H1 (cell line): ENCODE data around the gene OR1D2. TPM values are rescaled to one million over a fixed set of nuclear protein-coding genes. Genes with fewer than 3 reads are reported as not detected.

Source experiments
- polyA plus RNA-seq, 7 experiments: library from polyadenylated mRNA; depleted of rRNA in 3 of 7; stranded (reverse) in 5 of 7; unstranded in 2 of 7; fragments of >200 nt in 5 of 7; fragments of 200-250 nt in 2 of 7; gene quantifications; 1 replicate in 5 of 7; 2 replicates in 1 of 7; 4 replicates in 1 of 7; pipeline versions ENCODE4 v1.2.1 to v1.2.3, GENCODE V29; 2011 to 2013; ENCODE audit warnings: missing spikeins in 2 of 7, mixed read lengths in 2 of 7
- total RNA-seq: library from RNA; stranded (reverse); fragmentation: NEBNext Ultra II Directional; extraction: Animal tissue kit (Norgen Biotek cat#: 25700); gene quantifications from 2 replicates; pipeline ENCODE4 v1.2.1, GENCODE V29; 2021
- TF ChIP-seq, protein P1 (sequence below): fragments of 300-600 bp; sonication (generic); IDR thresholded peaks from 2 replicates; pipeline ENCODE4 v1.7.1; 2012; ENCODE audit warnings: low read length, moderate library complexity, mild to moderate bottlenecking, inconsistent platforms; ENCODE audit not compliant: insufficient replicate concordance

Gene OR1D2
- total and polyA plus RNA-seq, 2 of the 8 experiments (the other 6 are each of a cell fraction or from before 2014, with no cell fraction given) = not detected

- TF ChIP-seq, protein P1, sequence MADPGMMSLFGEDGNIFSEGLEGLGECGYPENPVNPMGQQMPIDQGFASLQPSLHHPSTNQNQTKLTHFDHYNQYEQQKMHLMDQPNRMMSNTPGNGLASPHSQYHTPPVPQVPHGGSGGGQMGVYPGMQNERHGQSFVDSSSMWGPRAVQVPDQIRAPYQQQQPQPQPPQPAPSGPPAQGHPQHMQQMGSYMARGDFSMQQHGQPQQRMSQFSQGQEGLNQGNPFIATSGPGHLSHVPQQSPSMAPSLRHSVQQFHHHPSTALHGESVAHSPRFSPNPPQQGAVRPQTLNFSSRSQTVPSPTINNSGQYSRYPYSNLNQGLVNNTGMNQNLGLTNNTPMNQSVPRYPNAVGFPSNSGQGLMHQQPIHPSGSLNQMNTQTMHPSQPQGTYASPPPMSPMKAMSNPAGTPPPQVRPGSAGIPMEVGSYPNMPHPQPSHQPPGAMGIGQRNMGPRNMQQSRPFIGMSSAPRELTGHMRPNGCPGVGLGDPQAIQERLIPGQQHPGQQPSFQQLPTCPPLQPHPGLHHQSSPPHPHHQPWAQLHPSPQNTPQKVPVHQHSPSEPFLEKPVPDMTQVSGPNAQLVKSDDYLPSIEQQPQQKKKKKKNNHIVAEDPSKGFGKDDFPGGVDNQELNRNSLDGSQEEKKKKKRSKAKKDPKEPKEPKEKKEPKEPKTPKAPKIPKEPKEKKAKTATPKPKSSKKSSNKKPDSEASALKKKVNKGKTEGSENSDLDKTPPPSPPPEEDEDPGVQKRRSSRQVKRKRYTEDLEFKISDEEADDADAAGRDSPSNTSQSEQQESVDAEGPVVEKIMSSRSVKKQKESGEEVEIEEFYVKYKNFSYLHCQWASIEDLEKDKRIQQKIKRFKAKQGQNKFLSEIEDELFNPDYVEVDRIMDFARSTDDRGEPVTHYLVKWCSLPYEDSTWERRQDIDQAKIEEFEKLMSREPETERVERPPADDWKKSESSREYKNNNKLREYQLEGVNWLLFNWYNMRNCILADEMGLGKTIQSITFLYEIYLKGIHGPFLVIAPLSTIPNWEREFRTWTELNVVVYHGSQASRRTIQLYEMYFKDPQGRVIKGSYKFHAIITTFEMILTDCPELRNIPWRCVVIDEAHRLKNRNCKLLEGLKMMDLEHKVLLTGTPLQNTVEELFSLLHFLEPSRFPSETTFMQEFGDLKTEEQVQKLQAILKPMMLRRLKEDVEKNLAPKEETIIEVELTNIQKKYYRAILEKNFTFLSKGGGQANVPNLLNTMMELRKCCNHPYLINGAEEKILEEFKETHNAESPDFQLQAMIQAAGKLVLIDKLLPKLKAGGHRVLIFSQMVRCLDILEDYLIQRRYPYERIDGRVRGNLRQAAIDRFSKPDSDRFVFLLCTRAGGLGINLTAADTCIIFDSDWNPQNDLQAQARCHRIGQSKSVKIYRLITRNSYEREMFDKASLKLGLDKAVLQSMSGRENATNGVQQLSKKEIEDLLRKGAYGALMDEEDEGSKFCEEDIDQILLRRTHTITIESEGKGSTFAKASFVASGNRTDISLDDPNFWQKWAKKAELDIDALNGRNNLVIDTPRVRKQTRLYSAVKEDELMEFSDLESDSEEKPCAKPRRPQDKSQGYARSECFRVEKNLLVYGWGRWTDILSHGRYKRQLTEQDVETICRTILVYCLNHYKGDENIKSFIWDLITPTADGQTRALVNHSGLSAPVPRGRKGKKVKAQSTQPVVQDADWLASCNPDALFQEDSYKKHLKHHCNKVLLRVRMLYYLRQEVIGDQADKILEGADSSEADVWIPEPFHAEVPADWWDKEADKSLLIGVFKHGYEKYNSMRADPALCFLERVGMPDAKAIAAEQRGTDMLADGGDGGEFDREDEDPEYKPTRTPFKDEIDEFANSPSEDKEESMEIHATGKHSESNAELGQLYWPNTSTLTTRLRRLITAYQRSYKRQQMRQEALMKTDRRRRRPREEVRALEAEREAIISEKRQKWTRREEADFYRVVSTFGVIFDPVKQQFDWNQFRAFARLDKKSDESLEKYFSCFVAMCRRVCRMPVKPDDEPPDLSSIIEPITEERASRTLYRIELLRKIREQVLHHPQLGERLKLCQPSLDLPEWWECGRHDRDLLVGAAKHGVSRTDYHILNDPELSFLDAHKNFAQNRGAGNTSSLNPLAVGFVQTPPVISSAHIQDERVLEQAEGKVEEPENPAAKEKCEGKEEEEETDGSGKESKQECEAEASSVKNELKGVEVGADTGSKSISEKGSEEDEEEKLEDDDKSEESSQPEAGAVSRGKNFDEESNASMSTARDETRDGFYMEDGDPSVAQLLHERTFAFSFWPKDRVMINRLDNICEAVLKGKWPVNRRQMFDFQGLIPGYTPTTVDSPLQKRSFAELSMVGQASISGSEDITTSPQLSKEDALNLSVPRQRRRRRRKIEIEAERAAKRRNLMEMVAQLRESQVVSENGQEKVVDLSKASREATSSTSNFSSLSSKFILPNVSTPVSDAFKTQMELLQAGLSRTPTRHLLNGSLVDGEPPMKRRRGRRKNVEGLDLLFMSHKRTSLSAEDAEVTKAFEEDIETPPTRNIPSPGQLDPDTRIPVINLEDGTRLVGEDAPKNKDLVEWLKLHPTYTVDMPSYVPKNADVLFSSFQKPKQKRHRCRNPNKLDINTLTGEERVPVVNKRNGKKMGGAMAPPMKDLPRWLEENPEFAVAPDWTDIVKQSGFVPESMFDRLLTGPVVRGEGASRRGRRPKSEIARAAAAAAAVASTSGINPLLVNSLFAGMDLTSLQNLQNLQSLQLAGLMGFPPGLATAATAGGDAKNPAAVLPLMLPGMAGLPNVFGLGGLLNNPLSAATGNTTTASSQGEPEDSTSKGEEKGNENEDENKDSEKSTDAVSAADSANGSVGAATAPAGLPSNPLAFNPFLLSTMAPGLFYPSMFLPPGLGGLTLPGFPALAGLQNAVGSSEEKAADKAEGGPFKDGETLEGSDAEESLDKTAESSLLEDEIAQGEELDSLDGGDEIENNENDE = no peak
Measured at GRCh38 chr17:3039736-3040135, 64.5 kb downstream of the OR1D2 start (continued).
